ENCODE results near the gene GLYATL1B. TPM values are rescaled to one million over a fixed set of nuclear protein-coding genes. Genes with fewer than 3 reads are reported as not detected.
"Not testable (repeated sequence)": the region's sequence is repeated elsewhere in the genome, so short reads cannot be mapped to it uniquely, and the experiment has no call there.

The GLYATL1B gene
- total and polyA plus RNA-seq, 4 donors, result not detected

DNA sequence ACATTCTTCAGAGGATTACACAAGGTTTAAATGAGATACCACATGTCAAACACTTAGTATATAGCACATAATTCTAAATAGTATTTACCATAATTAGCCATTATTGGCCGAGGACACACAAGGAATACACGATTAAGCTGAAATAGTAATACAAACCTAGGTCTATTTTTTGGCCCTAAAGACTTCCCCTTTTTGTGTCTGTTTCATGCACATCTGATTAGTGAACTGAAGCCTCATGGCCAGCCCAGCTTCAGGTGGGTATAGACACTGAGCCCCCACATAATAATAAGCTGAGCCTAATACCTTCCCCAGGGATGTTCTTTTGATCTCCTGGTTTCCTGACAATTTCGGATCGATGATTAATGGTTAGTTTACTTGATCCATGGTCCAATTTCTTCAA, 2.1 kb downstream of the GLYATL1B start:
- no peak overlapping the region for H3K4me3 ChIP-seq (ENCODE audit: low read depth in 1 of 3, low read length in 3 of 3)
- H3K9ac ChIP-seq (ENCODE audit: low read depth in 1 of 2, low read length in 2 of 2), result no peak overlapping the region
- H3K4me1 ChIP-seq (ENCODE audit: control insufficient read depth in 4 of 4, insufficient read depth in 4 of 4, low read length in 3 of 4), result no peaks in the 10 kb centered on the region
- 92% methylated on average over 4 of the region's 4 CpGs for WGBS
- H3K27me3 ChIP-seq (ENCODE audit: control insufficient read depth in 4 of 4, insufficient read depth in 4 of 4, low read length in 3 of 4), result no peaks in the 10 kb centered on the region
- no peak overlapping the region for H3K27ac ChIP-seq (ENCODE audit: low read depth in 1 of 2, low read length in 2 of 2)
- TF ChIP-seq SP1 (IDR thresholded peaks at IDR 0.05) (no peak), RAD21 (IDR thresholded peaks at IDR 0.05) (no peak), FOXA2 (IDR thresholded peaks at IDR 0.05) (no peak), GABPA (IDR thresholded peaks at IDR 0.05 in 1 of 2, conservative IDR thresholded peaks at IDR 0.05 in 1 of 2) (no peak), NR2F2 (IDR thresholded peaks at IDR 0.05) (no peak), HNF4A (conservative IDR thresholded peaks at IDR 0.05) (no peak), FOXA1 (IDR thresholded peaks at IDR 0.05) (no peak), HNF4G (IDR thresholded peaks at IDR 0.05) (no peak), JUND (IDR thresholded peaks at IDR 0.05) (no peak)
- TF ChIP-seq, protein P1, sequence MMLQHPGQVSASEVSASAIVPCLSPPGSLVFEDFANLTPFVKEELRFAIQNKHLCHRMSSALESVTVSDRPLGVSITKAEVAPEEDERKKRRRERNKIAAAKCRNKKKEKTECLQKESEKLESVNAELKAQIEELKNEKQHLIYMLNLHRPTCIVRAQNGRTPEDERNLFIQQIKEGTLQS (IDR thresholded peaks at IDR 0.05), result no peak
- TF ChIP-seq, protein P2, sequence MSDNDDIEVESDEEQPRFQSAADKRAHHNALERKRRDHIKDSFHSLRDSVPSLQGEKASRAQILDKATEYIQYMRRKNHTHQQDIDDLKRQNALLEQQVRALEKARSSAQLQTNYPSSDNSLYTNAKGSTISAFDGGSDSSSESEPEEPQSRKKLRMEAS (IDR thresholded peaks at IDR 0.05), result no peak
- TF ChIP-seq, protein P3, sequence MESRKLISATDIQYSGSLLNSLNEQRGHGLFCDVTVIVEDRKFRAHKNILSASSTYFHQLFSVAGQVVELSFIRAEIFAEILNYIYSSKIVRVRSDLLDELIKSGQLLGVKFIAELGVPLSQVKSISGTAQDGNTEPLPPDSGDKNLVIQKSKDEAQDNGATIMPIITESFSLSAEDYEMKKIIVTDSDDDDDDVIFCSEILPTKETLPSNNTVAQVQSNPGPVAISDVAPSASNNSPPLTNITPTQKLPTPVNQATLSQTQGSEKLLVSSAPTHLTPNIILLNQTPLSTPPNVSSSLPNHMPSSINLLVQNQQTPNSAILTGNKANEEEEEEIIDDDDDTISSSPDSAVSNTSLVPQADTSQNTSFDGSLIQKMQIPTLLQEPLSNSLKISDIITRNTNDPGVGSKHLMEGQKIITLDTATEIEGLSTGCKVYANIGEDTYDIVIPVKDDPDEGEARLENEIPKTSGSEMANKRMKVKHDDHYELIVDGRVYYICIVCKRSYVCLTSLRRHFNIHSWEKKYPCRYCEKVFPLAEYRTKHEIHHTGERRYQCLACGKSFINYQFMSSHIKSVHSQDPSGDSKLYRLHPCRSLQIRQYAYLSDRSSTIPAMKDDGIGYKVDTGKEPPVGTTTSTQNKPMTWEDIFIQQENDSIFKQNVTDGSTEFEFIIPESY (IDR thresholded peaks at IDR 0.05), result no peak
- no peaks in the 10 kb centered on the region for H3K36me3 ChIP-seq (ENCODE audit: control insufficient read depth in 4 of 4, insufficient read depth in 3 of 4, low read depth in 1 of 4, low read length in 3 of 4)
- DNase-seq (ENCODE audit: low spot score), result no peak
- H3K9me3 ChIP-seq (ENCODE audit: control insufficient read depth in 4 of 4, low read length in 3 of 4), result no peaks in the 10 kb centered on the region

DNA sequence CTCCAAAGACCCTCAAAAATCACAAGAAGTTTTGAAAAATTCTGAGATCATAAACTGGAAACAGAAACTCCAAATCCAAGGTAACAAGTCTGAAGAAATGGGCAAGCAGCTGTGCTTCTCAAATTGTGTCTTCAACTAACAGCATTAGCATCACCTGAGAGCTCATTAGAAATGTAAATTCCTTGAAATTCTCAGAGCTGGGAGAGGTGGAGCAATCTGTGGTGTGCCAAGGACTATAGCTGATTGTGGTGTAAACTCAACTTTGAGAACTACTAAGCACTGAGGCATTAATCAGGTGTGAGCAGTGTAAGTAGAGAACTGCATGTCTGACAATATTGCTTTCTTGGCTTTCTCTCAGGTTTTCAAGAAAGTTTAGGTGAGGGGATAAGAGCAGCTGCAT, 7.5 kb downstream of the GLYATL1B start:
- H3K4me1 ChIP-seq (ENCODE audit: control insufficient read depth in 4 of 4, insufficient read depth in 4 of 4, low read length in 3 of 4); H3K9ac ChIP-seq (ENCODE audit: low read depth in 1 of 2, low read length in 2 of 2); H3K9me3 ChIP-seq (ENCODE audit: control insufficient read depth in 4 of 4, low read length in 3 of 4); H3K36me3 ChIP-seq (ENCODE audit: control insufficient read depth in 4 of 4, insufficient read depth in 3 of 4, low read depth in 1 of 4, low read length in 3 of 4); H3K27ac ChIP-seq (ENCODE audit: low read depth in 1 of 2, low read length in 2 of 2); DNase-seq (ENCODE audit: low spot score); H3K27me3 ChIP-seq (ENCODE audit: control insufficient read depth in 4 of 4, insufficient read depth in 4 of 4, low read length in 3 of 4); H3K4me3 ChIP-seq (ENCODE audit: low read depth in 1 of 3, low read length in 3 of 3): not testable (repeated sequence)

DNA sequence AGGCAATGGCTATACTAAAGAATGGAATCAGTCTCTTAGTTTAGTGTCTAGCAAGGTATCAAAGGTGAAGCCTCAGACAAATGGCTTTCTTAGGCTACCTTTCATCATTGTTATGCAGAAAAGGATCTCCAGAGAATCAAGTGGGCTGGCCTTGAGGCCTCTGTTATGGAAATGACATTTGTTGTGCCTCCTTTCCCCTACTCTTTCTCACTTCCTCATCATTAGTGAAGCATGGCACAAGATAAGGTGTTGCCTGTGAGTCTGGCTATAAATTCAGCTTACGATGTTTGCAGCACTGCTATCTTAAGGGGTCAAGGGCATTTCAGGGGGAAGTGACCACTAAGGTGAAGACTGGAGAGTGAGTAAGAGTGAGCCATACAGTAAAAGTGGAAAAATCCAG, 9.1 kb downstream of the GLYATL1B start:
- not testable (repeated sequence) for H3K4me1 ChIP-seq (ENCODE audit: control insufficient read depth in 4 of 4, insufficient read depth in 4 of 4, low read length in 3 of 4); H3K27me3 ChIP-seq (ENCODE audit: control insufficient read depth in 4 of 4, insufficient read depth in 4 of 4, low read length in 3 of 4); H3K9ac ChIP-seq (ENCODE audit: low read depth in 1 of 2, low read length in 2 of 2); H3K9me3 ChIP-seq (ENCODE audit: control insufficient read depth in 4 of 4, low read length in 3 of 4); H3K36me3 ChIP-seq (ENCODE audit: control insufficient read depth in 4 of 4, insufficient read depth in 3 of 4, low read depth in 1 of 4, low read length in 3 of 4); H3K4me3 ChIP-seq (ENCODE audit: low read depth in 1 of 3, low read length in 3 of 3); H3K27ac ChIP-seq (ENCODE audit: low read depth in 1 of 2, low read length in 2 of 2); DNase-seq (ENCODE audit: low spot score)
- 64% methylated on average over 1 of the region's 1 CpG for WGBS

DNA sequence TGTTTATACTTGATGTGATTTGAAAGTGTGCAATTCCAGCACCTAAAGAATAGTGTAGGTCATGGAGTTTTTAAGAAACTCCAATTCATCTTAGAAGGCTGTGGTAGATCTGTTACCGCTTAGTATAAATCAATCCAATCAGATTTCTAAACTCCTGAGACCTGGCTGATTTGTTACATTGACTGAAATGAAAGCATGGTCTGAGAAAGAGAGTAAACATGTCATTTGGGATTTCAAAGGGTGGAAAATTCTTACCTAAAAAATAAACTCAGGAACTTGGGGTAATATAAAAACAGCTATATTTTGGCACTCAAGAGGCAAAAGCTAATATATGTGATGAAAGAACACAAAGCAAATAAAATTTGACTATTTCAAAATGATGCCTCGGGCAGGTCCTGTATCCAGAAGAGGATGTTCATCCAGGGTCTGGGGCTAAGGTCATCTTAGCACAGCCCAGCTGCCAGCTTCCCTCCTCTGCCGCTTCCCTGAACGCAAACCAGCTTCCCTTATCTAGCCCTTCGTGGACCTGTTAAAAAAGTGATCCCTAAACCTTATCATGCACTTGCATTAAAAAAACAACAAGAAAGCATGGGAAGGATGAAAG, 10.0 kb downstream of the GLYATL1B start:
- not testable (repeated sequence) for H3K36me3 ChIP-seq (ENCODE audit: control insufficient read depth in 4 of 4, insufficient read depth in 3 of 4, low read depth in 1 of 4, low read length in 3 of 4); H3K27ac ChIP-seq (ENCODE audit: low read depth in 1 of 2, low read length in 2 of 2); H3K9me3 ChIP-seq (ENCODE audit: control insufficient read depth in 4 of 4, low read length in 3 of 4); H3K4me3 ChIP-seq (ENCODE audit: low read depth in 1 of 3, low read length in 3 of 3); H3K9ac ChIP-seq (ENCODE audit: low read depth in 1 of 2, low read length in 2 of 2); DNase-seq (ENCODE audit: low spot score); H3K4me1 ChIP-seq (ENCODE audit: control insufficient read depth in 4 of 4, insufficient read depth in 4 of 4, low read length in 3 of 4); H3K27me3 ChIP-seq (ENCODE audit: control insufficient read depth in 4 of 4, insufficient read depth in 4 of 4, low read length in 3 of 4)
- WGBS, result 27% methylated on average over 5 of the region's 5 CpGs
- TF ChIP-seq RXRA (IDR thresholded peaks at IDR 0.05), result peak; percentile 48 to 52
- peak; percentile 44 to 46 for TF ChIP-seq HNF4A (conservative IDR thresholded peaks at IDR 0.05)
- TF ChIP-seq JUND (IDR thresholded peaks at IDR 0.05), result peak in 1 of 2 donors; percentile 19
